ENCODE data around the gene ITPR2.
A peak's percentile ranks its signal among the peaks of the same experiment; 100 is the strongest.

ITPR2 gene

DNA sequence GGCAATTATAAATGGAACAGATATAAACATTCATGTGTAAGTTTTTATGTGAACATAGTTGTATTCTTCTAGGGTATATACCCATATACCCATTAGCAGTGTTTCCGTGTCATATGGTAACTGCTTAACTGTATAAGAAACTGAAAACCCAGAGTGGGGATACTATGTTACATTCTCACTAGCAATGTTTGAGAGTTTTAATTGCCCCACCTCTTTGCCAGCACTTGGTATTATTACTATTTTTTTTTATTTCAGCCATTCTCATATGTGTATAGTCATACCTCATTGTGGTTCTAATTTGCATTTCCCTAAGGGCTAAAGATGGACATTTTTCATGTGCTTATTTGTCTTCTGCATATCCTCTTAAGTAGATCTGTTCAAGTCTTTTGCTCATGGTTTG lies 28.7 kb upstream of the ITPR2 start:
- Mint-ChIP-seq H3K27me3 (no peaks in the 10 kb centered on the region), H3K27ac (no peak overlapping the region), H3K4me3 (no peak overlapping the region), H3K4me1 (no peaks in the 10 kb centered on the region), H3K9me3 (no peaks in the 10 kb centered on the region), H3K36me3 (no peaks in the 10 kb centered on the region)
- DNase-seq (ENCODE audit: low spot score in 2 of 2) (no peak), ATAC-seq (ENCODE audit: low read depth) (no peak)

DNA sequence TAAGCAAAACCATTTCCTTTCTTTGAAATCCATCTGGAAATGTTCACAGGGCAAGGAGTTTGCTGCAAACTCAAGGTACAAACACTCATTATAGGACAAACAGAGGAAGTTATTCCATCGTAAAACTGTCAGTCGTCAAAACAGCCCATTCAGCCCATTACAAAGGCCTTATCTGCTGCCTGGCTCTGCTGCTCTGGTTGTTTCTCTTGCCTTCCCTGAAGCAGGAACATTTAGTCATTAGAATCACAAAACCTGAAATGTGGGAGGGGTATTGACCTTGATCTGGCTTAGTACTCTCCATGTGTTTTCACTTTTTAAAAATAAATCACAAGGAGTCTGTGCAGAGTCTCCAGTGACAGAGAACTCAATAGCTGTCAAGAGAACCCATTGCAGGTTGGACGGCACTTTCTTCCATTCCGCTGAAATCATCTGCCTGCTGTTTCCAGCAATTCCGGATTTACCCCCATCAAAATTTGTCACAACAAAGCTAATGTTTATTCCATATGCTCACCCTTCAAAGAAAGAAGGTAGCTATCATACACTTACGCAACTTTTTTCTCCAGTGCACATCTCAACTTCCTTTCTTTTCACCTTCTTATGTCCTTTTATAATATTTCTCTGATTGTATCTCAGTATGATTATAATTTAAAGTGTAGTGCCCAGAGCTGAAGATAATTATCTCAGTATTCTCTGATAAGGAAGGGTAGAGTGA lies 24.6 kb upstream of the ITPR2 start:
- ATAC-seq (ENCODE audit: low read depth) (no peak), DNase-seq (ENCODE audit: low spot score in 2 of 2) (no peak)
- H3K4me1 Mint-ChIP-seq, result peaks cover 3% of the 10 kb centered on the region
- no peak overlapping the region for H3K27ac Mint-ChIP-seq
- no peaks in the 10 kb centered on the region for H3K27me3 Mint-ChIP-seq
- H3K36me3 Mint-ChIP-seq, result no peaks in the 10 kb centered on the region
- H3K9me3 Mint-ChIP-seq, result no peaks in the 10 kb centered on the region
- no peak overlapping the region for H3K4me3 Mint-ChIP-seq

DNA sequence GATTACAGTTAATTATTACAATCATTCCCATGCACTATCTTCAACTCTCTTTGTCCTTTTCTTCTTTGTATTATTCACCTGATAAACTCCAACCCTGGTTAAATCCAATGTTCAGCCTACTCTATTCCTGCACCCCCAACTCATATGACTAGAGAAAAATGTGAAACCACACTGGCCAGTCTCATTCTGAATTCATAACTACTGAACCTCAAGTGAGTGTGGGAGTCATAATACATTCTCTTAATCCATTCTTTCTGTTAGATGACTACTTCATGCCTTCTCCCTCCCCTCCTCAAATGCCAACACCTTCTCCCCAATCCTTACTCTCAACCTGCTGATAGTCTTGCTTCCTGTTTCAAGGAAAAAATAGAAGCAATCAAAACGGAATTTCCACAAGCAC lies 22.3 kb upstream of the ITPR2 start:
- Mint-ChIP-seq H3K36me3 (no peaks in the 10 kb centered on the region), H3K27me3 (no peaks in the 10 kb centered on the region), H3K4me3 (no peak overlapping the region), H3K27ac (no peak overlapping the region), H3K4me1 (peaks cover 3% of the 10 kb centered on the region), H3K9me3 (no peaks in the 10 kb centered on the region)
- ATAC-seq (ENCODE audit: low read depth) (no peak), DNase-seq (ENCODE audit: low spot score in 2 of 2) (no peak)

DNA sequence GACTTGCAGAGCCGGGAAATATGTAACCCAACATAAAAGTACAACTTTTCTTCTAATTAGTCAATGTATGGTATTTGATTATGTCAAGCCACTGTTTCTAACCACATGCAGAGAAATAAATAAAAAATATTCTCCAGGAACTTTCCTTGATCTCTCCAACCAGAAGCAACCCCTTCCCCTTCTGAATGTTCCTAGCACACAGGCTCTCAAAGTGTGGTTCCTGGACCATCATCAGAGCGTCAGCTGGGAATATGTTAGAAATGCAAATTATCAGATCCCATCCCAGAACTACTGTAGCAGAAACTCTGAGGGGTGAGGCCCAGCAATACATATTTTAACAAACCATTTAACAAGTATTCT lies 21.0 kb upstream of the ITPR2 start:
- peaks cover 3% of the 10 kb centered on the region for H3K4me1 Mint-ChIP-seq
- no peaks in the 10 kb centered on the region for H3K9me3 Mint-ChIP-seq
- ATAC-seq (ENCODE audit: low read depth), result peak; percentile 8
- H3K27me3 Mint-ChIP-seq, result no peaks in the 10 kb centered on the region
- H3K27ac Mint-ChIP-seq, result no peak overlapping the region
- DNase-seq (ENCODE audit: low spot score in 2 of 2), result no peak
- no peak overlapping the region for H3K4me3 Mint-ChIP-seq
- H3K36me3 Mint-ChIP-seq, result no peaks in the 10 kb centered on the region

DNA sequence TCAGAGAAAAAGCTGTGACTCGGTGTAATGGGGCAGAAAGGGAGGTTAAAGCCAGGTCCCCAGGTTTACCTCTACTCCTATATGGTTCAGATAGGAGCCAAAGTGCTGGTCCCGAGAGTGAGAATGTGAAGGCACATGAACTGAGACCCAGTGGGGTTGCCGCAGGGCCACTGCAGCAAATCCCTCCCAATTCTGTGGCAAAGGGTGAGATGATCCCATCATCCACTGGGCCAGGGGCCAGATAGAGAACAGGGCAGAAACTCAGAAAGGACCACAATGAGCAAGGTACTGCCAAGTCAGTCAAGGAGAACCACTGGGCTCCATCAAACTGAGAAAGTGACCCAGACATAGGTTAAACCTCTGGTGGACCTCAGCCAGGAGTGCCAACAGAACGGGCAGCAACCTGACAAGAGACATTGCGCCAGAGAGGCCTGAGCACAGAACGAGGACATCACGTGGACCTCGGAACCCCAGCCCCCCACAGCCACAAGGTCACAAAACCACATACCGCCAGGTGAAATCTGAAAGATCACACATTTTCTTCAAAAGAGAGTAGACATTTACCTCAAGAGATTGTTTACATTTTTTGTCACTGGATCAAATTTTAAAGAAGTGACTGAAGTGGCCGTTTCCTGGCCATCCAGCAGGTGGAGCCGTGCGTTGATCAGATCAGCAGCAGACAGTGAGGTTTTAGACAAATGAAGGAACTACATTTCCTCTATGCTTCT lies 20.5 kb upstream of the ITPR2 start:
- Mint-ChIP-seq H3K4me3 (no peak overlapping the region), H3K27me3 (no peaks in the 10 kb centered on the region), H3K36me3 (no peaks in the 10 kb centered on the region), H3K27ac (no peak overlapping the region), H3K9me3 (no peaks in the 10 kb centered on the region), H3K4me1 (peaks cover 3% of the 10 kb centered on the region)
- peak; percentile 54 to 59 for DNase-seq (ENCODE audit: low spot score in 2 of 2)
- ATAC-seq (ENCODE audit: low read depth), result peak; percentile 98

DNA sequence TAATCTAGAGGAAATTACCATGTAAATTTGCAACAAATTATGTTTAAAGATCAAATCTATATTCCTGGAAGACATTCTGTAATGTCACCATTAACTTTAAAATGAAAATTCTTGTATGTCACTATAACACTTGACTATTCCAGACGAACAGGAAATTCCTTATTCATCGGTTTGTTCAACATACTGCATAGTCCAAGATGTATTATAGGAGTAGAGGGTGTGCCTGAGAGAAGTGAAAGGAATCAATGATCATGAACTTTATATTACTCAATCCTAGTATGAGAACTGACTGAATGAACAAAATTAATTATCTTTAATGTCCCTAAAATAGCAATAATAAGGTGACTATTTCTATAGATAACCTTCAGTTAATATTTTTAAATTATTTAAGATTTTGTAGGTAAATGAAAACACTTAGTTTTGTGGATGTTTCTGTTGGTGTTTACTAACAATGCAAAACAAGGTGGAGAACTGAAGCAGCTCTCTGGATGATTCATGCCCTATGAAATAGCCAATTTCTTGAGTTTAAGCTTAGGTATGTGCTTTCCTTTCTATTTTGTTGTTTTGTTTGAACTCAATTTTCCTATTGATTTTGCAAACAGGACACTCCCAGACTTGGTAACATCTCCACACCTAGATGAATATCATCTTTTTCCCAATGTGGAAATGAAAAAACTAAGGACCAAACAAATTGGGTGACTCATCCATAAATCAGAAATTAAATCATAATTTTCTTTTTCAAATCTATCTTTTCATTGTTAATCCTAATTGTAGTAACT lies 18.2 kb upstream of the ITPR2 start:
- H3K4me3 Mint-ChIP-seq, result no peak overlapping the region

DNA sequence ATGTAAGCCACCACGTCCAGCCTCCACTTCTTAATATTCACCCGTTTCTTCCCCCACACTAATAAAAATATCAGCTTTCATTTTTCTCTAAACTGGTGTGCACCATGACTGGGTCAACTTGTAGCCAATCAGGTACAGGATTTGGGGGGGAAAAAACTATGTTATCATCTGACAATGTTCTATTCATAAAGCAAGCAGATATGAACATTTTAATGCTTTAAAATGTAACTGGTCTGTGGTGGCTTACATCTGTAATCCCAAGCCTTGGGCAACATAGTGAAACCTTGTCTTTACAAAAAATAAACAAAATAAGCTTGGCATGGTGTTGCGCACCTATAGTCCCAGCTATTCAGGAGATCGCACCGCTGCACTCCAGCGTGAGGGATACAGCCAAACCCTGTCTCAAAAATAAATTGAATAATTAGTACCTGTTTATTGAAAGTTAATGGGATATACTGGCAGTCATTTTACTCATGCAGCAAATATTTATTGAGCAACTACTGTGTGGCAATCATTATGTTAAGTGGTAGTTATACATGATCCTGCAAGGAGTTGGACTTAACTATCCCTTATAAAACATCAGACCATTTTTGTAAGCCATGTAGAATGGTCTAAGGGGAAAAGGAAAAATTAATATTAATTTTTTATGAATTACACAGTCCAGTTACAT lies 15.3 kb upstream of the ITPR2 start:
- H3K27me3 Mint-ChIP-seq, result no peaks in the 10 kb centered on the region
- DNase-seq (ENCODE audit: low spot score in 2 of 2) (no peak), ATAC-seq (ENCODE audit: low read depth) (no peak)
- peaks cover 14% of the 10 kb centered on the region for H3K4me1 Mint-ChIP-seq
- no peak overlapping the region for H3K4me3 Mint-ChIP-seq
- H3K27ac Mint-ChIP-seq, result no peak overlapping the region
- no peaks in the 10 kb centered on the region for H3K9me3 Mint-ChIP-seq
- no peaks in the 10 kb centered on the region for H3K36me3 Mint-ChIP-seq

More for the DNA sequence above, 18.2 kb upstream of the ITPR2 start:
- no peaks in the 10 kb centered on the region for H3K9me3 Mint-ChIP-seq
- no peak for DNase-seq (ENCODE audit: low spot score in 2 of 2)
- no peaks in the 10 kb centered on the region for H3K36me3 Mint-ChIP-seq
- peaks cover 12% of the 10 kb centered on the region for H3K4me1 Mint-ChIP-seq
- H3K27me3 Mint-ChIP-seq, result no peaks in the 10 kb centered on the region
- ATAC-seq (ENCODE audit: low read depth), result no peak
- no peak overlapping the region for H3K27ac Mint-ChIP-seq

DNA sequence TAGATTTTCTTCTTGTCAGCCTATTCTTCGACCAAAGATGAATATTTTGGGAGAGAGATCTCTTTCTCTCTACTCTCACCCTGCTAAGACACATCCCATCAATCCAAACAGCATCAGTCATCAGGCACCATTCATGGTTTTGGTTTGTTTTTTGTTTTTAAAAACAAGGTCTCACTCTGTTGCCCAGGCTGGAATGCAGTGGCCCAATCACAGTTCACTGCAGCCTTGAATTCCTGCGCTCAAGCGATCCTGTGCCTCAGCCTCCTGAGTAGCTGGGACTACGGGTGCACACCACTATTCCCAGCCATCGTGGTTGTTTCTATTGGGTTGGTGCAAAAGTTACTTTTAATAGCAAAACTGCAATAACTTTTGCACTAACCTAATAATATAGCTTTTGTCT lies 14.4 kb upstream of the ITPR2 start:
- DNase-seq (ENCODE audit: low spot score in 2 of 2) (no peak), ATAC-seq (ENCODE audit: low read depth) (no peak)
- Mint-ChIP-seq H3K27ac (no peak overlapping the region), H3K4me3 (peak overlapping the region; percentile 17), H3K9me3 (no peaks in the 10 kb centered on the region), H3K36me3 (no peaks in the 10 kb centered on the region), H3K27me3 (no peaks in the 10 kb centered on the region), H3K4me1 (peaks cover 14% of the 10 kb centered on the region)

DNA sequence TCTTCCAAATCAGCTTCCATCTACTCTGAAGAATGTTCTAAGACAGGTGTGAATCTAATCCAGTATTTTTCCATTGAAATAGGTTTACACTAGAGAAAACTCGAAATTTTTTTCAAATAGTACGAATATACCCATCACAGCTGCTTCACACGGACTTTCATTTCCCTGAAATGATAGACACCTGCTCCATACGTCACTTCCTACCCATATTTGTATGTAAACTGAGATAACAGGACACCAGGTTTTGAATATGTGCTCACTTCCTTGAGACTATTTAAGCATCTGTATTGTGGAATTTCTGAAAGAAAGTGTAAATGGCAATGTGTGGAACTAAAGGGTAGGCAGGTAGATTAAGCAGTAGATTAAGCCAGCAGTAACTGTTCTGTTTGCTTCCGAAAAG lies 13.4 kb upstream of the ITPR2 start:
- Mint-ChIP-seq H3K27me3 (no peaks in the 10 kb centered on the region), H3K4me1 (peaks cover 14% of the 10 kb centered on the region), H3K4me3 (peak overlapping the region; percentile 70), H3K9me3 (no peaks in the 10 kb centered on the region), H3K36me3 (no peaks in the 10 kb centered on the region), H3K27ac (peak overlapping the region; percentile 98)
- DNase-seq (ENCODE audit: low spot score in 2 of 2), result peak in 1 of 2 donors; percentile 38
- ATAC-seq (ENCODE audit: low read depth), result peak; percentile 98

DNA sequence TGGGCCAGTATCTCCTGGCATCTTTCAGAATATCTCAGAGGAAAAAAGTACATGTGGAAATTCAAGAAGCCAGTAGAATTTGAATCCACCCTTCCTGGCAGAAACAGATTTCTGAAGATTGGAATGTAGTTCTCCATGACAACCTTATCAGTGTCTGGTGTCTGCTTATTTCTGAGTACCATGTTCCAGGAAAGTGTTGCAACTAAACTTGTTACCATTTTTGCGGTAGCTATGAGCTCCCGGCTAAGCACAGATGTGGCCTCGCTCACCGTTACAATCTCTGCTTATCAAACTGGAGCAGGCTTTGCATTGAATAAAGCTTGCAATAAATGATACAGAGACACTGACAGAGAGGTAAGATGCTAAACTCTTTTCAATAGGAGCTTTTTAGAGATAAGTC lies 13.0 kb upstream of the ITPR2 start:
- Mint-ChIP-seq H3K9me3 (no peaks in the 10 kb centered on the region), H3K27me3 (no peaks in the 10 kb centered on the region), H3K27ac (peak overlapping the region; percentile 98), H3K36me3 (no peaks in the 10 kb centered on the region), H3K4me3 (peak overlapping the region; percentile 70), H3K4me1 (peaks cover 17% of the 10 kb centered on the region)
- ATAC-seq (ENCODE audit: low read depth), result peak; percentile 39
- no peak for DNase-seq (ENCODE audit: low spot score in 2 of 2)

DNA sequence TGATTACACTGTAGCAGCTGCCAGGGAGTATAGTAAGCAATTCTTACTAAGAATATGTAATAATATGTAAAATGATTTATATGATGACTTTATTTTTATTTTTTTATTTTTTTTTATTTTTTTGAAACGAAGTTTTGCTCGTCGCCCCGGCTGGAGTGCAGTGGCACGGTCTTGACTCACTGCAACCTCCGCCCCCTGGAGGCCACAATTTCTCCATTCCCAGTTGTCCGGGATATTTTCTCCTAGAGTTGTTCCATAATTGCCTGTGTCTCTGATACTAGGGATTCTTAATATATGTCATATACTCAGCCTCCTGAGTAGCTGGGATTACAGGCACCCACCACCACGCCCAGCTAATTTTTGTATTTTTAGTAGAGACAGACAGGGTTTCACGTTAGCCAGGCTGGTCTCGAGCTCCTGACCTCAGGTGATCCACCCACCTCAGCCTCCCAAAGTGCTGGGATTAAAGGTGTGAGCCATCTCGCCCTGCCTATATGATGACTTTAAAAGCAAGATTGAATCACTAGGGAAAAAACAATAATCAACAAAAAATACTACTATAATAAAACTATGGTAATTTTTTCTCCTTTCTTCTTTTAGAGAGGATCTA lies 12.2 kb upstream of the ITPR2 start:
- no peaks in the 10 kb centered on the region for H3K27me3 Mint-ChIP-seq
- DNase-seq (ENCODE audit: low spot score in 2 of 2) (no peak), ATAC-seq (ENCODE audit: low read depth) (no peak)
- no peaks in the 10 kb centered on the region for H3K36me3 Mint-ChIP-seq
- H3K4me1 Mint-ChIP-seq, result peaks cover 17% of the 10 kb centered on the region
- no peak overlapping the region for H3K27ac Mint-ChIP-seq
- no peak overlapping the region for H3K4me3 Mint-ChIP-seq
- no peaks in the 10 kb centered on the region for H3K9me3 Mint-ChIP-seq

DNA sequence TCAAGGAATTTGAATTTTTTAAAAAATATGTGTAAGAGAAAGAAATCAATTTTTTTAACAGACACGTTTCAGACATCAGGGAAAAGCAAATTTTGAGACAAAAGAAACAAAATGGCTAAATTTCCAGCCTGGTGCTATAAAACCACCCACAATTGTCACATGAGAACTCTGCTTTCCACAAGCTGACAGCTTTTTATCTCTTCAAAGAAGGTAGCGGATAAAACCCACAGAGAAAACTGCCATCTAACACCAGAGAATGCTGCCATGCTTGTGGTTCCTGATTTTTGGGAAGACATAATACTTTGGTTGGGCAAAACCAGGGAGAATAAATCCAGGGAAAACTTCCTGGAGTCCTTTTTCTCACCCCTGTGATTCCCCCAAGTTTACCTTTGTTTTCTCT lies 10.3 kb upstream of the ITPR2 start:
- no peak overlapping the region for H3K4me3 Mint-ChIP-seq
- no peaks in the 10 kb centered on the region for H3K27me3 Mint-ChIP-seq
- no peaks in the 10 kb centered on the region for H3K9me3 Mint-ChIP-seq
- peaks cover 17% of the 10 kb centered on the region for H3K4me1 Mint-ChIP-seq
- no peak overlapping the region for H3K27ac Mint-ChIP-seq
- DNase-seq (ENCODE audit: low spot score in 2 of 2) (no peak), ATAC-seq (ENCODE audit: low read depth) (no peak)
- no peaks in the 10 kb centered on the region for H3K36me3 Mint-ChIP-seq

DNA sequence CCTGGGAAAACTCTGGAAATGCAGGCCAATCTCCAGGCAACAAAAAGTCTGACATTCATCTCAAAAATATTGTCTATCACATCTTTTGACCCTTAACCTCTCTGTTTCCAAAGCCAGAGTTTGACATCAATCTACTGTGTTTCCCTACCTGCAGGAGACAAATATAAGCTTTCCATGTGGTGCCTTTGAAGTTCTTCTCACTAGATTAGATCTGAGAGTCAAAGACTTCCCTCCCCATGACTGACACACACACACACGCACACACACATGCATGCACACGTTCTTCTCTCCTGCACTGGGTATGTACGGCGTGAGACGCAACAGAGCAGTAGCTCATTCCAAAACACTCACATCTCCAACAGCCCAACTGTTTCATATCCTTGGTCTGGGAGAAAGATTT lies 8.1 kb upstream of the ITPR2 start:
- Mint-ChIP-seq H3K36me3 (no peaks in the 10 kb centered on the region), H3K4me1 (peaks cover 9% of the 10 kb centered on the region), H3K9me3 (no peaks in the 10 kb centered on the region), H3K4me3 (no peak overlapping the region), H3K27me3 (no peaks in the 10 kb centered on the region), H3K27ac (no peak overlapping the region)
- DNase-seq (ENCODE audit: low spot score in 2 of 2), result no peak
- no peak for ATAC-seq (ENCODE audit: low read depth)

DNA sequence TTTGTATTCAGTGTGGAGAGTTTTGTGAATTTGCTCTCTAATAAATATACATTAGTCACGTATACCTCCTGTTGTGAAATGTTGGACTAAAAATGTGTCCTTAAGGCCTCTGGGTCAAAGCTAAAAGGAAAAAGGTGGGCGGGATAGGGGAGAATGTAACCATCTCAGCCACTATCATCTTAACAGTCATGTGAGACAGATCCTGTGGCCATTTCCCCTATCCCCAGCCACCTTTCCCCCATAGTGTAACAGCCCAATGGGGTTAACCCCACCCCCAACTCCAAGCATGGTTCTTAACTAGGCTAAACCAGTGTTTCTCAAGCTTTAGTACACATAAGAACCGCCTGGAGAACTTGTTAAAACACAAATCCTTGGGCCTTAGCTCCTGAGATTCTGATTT lies 6.5 kb upstream of the ITPR2 start:
- Mint-ChIP-seq H3K4me3 (no peak overlapping the region), H3K4me1 (peaks cover 8% of the 10 kb centered on the region), H3K27me3 (no peaks in the 10 kb centered on the region), H3K9me3 (no peaks in the 10 kb centered on the region), H3K36me3 (no peaks in the 10 kb centered on the region), H3K27ac (no peak overlapping the region)
- ATAC-seq (ENCODE audit: low read depth), result no peak
- no peak for DNase-seq (ENCODE audit: low spot score in 2 of 2)

Data from memory B cell (primary cell).